Upper lobe of left lung (tissue), 4 donors: Measurements from ENCODE around the gene TSPAN16.

ENCODE experiments used
- POLR2A ChIP-seq, 4 donors: fragments of 450-650 bp; IDR thresholded peaks; one replicate each; pipeline ENCODE4 v1.5.1; 2016 to 2017; ENCODE audit warnings: antibody characterized with exemption in 4 of 4, mild to moderate bottlenecking in 2 of 4
- TF ChIP-seq, protein P1 (sequence below), 6 experiments: fragments of 450-650 bp in 4 of 6; fragments of 200-600 bp in 2 of 6; sonication (generic) in 2 of 6; IDR thresholded peaks; one replicate each; pipeline ENCODE4 v1.5.1; 2016 to 2019; ENCODE audit warnings: antibody characterized with exemption in 6 of 6

DNA sequence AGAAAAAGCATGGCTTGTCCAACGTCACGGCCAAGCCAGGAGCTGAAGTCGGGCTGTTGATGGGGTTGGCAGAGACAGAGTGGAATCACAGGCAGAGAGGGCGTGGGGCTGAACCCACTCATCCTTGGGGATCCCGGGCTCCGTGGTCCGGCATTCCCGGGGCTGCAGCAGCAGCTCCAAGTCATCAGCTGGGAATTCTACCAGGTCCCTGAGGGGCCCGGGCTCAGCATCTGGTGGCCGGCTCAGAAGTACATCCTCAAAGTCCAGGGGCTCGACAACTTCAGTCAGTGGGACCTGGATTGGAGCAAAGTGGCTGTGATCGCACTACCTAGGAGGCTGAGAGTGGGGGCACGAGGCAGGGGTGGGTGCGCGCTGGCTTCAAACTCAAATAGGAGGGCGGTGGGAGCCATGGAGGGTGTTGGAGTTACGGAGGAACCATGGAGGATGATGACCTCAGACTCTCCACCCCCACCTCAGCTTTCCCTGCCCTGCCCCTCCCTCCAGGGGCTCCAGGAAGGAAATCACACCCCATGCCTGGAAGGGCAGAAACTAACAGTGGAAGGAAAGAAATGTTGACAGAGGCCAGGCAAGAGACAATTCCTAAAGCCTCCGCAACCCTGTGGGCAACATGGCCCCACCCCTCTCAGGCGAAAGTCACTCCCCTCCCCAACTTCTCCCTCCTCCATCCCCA is 43.1 kb upstream of the TSPAN16 start:
- TF ChIP-seq, protein P1, sequence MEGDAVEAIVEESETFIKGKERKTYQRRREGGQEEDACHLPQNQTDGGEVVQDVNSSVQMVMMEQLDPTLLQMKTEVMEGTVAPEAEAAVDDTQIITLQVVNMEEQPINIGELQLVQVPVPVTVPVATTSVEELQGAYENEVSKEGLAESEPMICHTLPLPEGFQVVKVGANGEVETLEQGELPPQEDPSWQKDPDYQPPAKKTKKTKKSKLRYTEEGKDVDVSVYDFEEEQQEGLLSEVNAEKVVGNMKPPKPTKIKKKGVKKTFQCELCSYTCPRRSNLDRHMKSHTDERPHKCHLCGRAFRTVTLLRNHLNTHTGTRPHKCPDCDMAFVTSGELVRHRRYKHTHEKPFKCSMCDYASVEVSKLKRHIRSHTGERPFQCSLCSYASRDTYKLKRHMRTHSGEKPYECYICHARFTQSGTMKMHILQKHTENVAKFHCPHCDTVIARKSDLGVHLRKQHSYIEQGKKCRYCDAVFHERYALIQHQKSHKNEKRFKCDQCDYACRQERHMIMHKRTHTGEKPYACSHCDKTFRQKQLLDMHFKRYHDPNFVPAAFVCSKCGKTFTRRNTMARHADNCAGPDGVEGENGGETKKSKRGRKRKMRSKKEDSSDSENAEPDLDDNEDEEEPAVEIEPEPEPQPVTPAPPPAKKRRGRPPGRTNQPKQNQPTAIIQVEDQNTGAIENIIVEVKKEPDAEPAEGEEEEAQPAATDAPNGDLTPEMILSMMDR (IDR thresholded peaks at IDR 0.05), result no peak
- no peak for TF ChIP-seq POLR2A (IDR thresholded peaks at IDR 0.05)
